HepG2 (cell line): Measurements from ENCODE around the gene ARID1A. TPM values are rescaled to one million over a fixed set of nuclear protein-coding genes. Genes with fewer than 3 reads are reported as not detected.

Source experiments
- ATRX ChIP-seq: sonication (generic); formaldehyde crosslinking; IDR thresholded peaks from 2 replicates; pipeline ENCODE4 v1.4.0; 2020; ENCODE audit warnings: missing genetic modification reagents, borderline replicate concordance
- FOXP1 ChIP-seq, 2 experiments: fragments of 450-650 bp in 1 of 2; IDR thresholded peaks; 2 replicates each; pipeline ENCODE4 v1.6.1; 2017 to 2018; ENCODE audit warnings: antibody characterized with exemption in 1 of 2
- HCFC1 ChIP-seq: fragments of 150-350 bp; IDR thresholded peaks from 2 replicates; pipeline ENCODE4 v1.6.1; 2014; ENCODE audit warnings: low read depth, low read length
- HMGA1 ChIP-seq: sonication (generic); formaldehyde crosslinking; conservative IDR thresholded peaks from 2 replicates; pipeline ENCODE4 v1.4.0; 2020; ENCODE audit warnings: missing genetic modification reagents
- HNF4G ChIP-seq, 2 experiments: sonication (generic) in 1 of 2; formaldehyde crosslinking in 1 of 2; IDR thresholded peaks; 2 replicates each; pipeline versions ENCODE4 v1.4.0 to v1.6.1; 2011 to 2020; ENCODE audit warnings: borderline replicate concordance in 2 of 2, low read depth in 2 of 2, mild to moderate bottlenecking in 2 of 2, low read length in 1 of 2, missing genetic modification reagents in 1 of 2, moderate library complexity in 1 of 2
- MEIS1 ChIP-seq: sonication (generic); formaldehyde crosslinking; IDR thresholded peaks from 2 replicates; pipeline ENCODE4 v1.9.0; 2021; ENCODE audit warnings: mild to moderate bottlenecking, missing genetic modification reagents, moderate library complexity, borderline replicate concordance
- NFATC3 ChIP-seq: sonication (generic); formaldehyde crosslinking; IDR thresholded peaks from 2 replicates; pipeline ENCODE4 v1.5.1; 2020; ENCODE audit warnings: mild to moderate bottlenecking, missing genetic modification reagents
- RNF219 ChIP-seq: sonication (generic); formaldehyde crosslinking; IDR thresholded peaks from 2 replicates; pipeline ENCODE4 v1.5.0; 2020; ENCODE audit warnings: mild to moderate bottlenecking, missing genetic modification reagents
- SMAD9 ChIP-seq: sonication (generic); formaldehyde crosslinking; IDR thresholded peaks from 2 replicates; pipeline ENCODE4 v1.5.1; 2020; ENCODE audit warnings: mild to moderate bottlenecking, missing genetic modification reagents
- SMC3 ChIP-seq: IDR thresholded peaks from 2 replicates; pipeline ENCODE4 v1.6.1; 2011; ENCODE audit warnings: low read length, improper control_type of control experiment
- TCF12 ChIP-seq, 2 experiments: fragments of 450-650 bp in 1 of 2; sonication (generic) in 1 of 2; formaldehyde crosslinking in 1 of 2; IDR thresholded peaks; 2 replicates each; pipeline versions ENCODE4 v1.6.1 to v1.8.0; 2017 to 2022; ENCODE audit warnings: antibody characterized with exemption in 1 of 2, mild to moderate bottlenecking in 1 of 2, missing genetic modification reagents in 1 of 2, moderate library complexity in 1 of 2
- TRIM24 ChIP-seq: sonication (generic); formaldehyde crosslinking; IDR thresholded peaks from 2 replicates; pipeline ENCODE4 v1.8.0; 2022; ENCODE audit warnings: mild to moderate bottlenecking, missing genetic modification reagents
- ZNF20 ChIP-seq: sonication (generic); formaldehyde crosslinking; IDR thresholded peaks from 2 replicates; pipeline ENCODE4 v1.4.0; 2020; ENCODE audit warnings: mild to moderate bottlenecking, moderate library complexity, missing genetic modification reagents
- ZNF33A ChIP-seq: sonication (generic); formaldehyde crosslinking; IDR thresholded peaks from 2 replicates; pipeline ENCODE4 v1.5.1; 2020; ENCODE audit warnings: missing genetic modification reagents, mild to moderate bottlenecking, moderate library complexity, borderline replicate concordance
- ZNF496 ChIP-seq: sonication (generic); formaldehyde crosslinking; IDR thresholded peaks from 2 replicates; pipeline ENCODE4 v1.8.1; 2023; ENCODE audit warnings: mild to moderate bottlenecking, moderate library complexity, missing genetic modification reagents; ENCODE audit not compliant: insufficient replicate concordance
- ZSCAN9 ChIP-seq: IDR thresholded peaks from 2 replicates; pipeline ENCODE4 v1.6.1; 2016; ENCODE audit warnings: borderline replicate concordance
- polyA plus RNA-seq, 8 experiments: library from polyadenylated mRNA; depleted of rRNA in 3 of 8; stranded (reverse) in 7 of 8; unstranded in 1 of 8; fragments of >200 nt; fragmentation: Illumina TruSeq in 4 of 8; extraction: Trizol in 4 of 8; gene quantifications; 2 replicates each; pipeline versions ENCODE4 v1.2.1 to v1.2.3, GENCODE V29; 2011 to 2016; ENCODE audit warnings: low read depth in 4 of 8, missing spikeins in 1 of 8, mixed read lengths in 1 of 8; ENCODE audit not compliant: insufficient read depth in 1 of 8
- total RNA-seq, 5 experiments: library from RNA; depleted of rRNA; stranded (reverse); fragments of >200 nt; fragmentation: Illumina TruSeq; extraction: Trizol; gene quantifications; 2 replicates each; pipeline ENCODE4 v1.2.3, GENCODE V29; 2016; ENCODE audit warnings: low read depth in 1 of 5
- TF ChIP-seq, protein P1 (sequence below): sonication (generic); formaldehyde crosslinking; IDR thresholded peaks from 2 replicates; pipeline ENCODE4 v1.9.0; 2021; ENCODE audit warnings: missing genetic modification reagents, borderline replicate concordance
- TF ChIP-seq, protein P2 (sequence below): conservative IDR thresholded peaks from 2 replicates; pipeline ENCODE4 v1.6.1; 2018; ENCODE audit warnings: missing genetic modification reagents
- TF ChIP-seq, protein P3 (sequence below): sonication (generic); formaldehyde crosslinking; IDR thresholded peaks from 2 replicates; pipeline ENCODE4 v1.8.0; 2022; ENCODE audit warnings: missing genetic modification reagents, mild to moderate bottlenecking, borderline replicate concordance

Gene ARID1A
- total and polyA plus RNA-seq, 2 of the 13 experiments (the other 11 are each of a cell fraction or from before 2014, with no cell fraction given) = 11.9 to 15.9 TPM

- TF ChIP-seq, protein P1, sequence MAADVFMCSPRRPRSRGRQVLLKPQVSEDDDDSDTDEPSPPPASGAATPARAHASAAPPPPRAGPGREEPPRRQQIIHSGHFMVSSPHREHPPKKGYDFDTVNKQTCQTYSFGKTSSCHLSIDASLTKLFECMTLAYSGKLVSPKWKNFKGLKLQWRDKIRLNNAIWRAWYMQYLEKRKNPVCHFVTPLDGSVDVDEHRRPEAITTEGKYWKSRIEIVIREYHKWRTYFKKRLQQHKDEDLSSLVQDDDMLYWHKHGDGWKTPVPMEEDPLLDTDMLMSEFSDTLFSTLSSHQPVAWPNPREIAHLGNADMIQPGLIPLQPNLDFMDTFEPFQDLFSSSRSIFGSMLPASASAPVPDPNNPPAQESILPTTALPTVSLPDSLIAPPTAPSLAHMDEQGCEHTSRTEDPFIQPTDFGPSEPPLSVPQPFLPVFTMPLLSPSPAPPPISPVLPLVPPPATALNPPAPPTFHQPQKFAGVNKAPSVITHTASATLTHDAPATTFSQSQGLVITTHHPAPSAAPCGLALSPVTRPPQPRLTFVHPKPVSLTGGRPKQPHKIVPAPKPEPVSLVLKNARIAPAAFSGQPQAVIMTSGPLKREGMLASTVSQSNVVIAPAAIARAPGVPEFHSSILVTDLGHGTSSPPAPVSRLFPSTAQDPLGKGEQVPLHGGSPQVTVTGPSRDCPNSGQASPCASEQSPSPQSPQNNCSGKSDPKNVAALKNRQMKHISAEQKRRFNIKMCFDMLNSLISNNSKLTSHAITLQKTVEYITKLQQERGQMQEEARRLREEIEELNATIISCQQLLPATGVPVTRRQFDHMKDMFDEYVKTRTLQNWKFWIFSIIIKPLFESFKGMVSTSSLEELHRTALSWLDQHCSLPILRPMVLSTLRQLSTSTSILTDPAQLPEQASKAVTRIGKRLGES = no peak
- TF ChIP-seq SMAD9 (CRISPR knock-in tag) = no peak
- no peak for TF ChIP-seq HCFC1
- TF ChIP-seq ATRX (CRISPR knock-in tag) = no peak
- no peak for TF ChIP-seq NFATC3 (CRISPR knock-in tag)
- TF ChIP-seq ZNF496 (CRISPR knock-in tag) = no peak
- TF ChIP-seq, protein P2, sequence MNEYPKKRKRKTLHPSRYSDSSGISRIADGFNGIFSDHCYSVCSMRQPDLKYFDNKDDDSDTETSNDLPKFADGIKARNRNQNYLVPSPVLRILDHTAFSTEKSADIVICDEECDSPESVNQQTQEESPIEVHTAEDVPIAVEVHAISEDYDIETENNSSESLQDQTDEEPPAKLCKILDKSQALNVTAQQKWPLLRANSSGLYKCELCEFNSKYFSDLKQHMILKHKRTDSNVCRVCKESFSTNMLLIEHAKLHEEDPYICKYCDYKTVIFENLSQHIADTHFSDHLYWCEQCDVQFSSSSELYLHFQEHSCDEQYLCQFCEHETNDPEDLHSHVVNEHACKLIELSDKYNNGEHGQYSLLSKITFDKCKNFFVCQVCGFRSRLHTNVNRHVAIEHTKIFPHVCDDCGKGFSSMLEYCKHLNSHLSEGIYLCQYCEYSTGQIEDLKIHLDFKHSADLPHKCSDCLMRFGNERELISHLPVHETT (CRISPR knock-in tag) = no peak
- TF ChIP-seq SMC3 = no peak; the same call in 1 of the 2 replicates
- TF ChIP-seq FOXP1 (IDR thresholded peaks at IDR 0.05) = no peak
- TF ChIP-seq FOXP1 (CRISPR knock-in tag; IDR thresholded peaks at IDR 0.05) = no peak
- 0 out of 2 replicates have a peak, but pooled peaks have one; percentile 43 for TF ChIP-seq ZSCAN9 (CRISPR knock-in tag)
- TF ChIP-seq, protein P3, sequence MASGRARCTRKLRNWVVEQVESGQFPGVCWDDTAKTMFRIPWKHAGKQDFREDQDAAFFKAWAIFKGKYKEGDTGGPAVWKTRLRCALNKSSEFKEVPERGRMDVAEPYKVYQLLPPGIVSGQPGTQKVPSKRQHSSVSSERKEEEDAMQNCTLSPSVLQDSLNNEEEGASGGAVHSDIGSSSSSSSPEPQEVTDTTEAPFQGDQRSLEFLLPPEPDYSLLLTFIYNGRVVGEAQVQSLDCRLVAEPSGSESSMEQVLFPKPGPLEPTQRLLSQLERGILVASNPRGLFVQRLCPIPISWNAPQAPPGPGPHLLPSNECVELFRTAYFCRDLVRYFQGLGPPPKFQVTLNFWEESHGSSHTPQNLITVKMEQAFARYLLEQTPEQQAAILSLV = 0 out of 2 replicates have a peak, but pooled peaks have one; percentile 25
- TF ChIP-seq RNF219 = no peak
- no peak for TF ChIP-seq ZNF33A (CRISPR knock-in tag)
- no peak for TF ChIP-seq TCF12 (IDR thresholded peaks at IDR 0.05)
- TF ChIP-seq TCF12 (CRISPR knock-in tag; IDR thresholded peaks at IDR 0.05) = 0 out of 2 replicates have a peak, but pooled peaks have one; percentile 26
- no peak for TF ChIP-seq HMGA1 (CRISPR knock-in tag)
- TF ChIP-seq HNF4G (IDR thresholded peaks at IDR 0.05; ENCODE audit: borderline replicate concordance, low read depth, low read length) = peak; percentile 44; the same call in 1 of the 2 replicates
- no peak for TF ChIP-seq HNF4G (CRISPR knock-in tag; IDR thresholded peaks at IDR 0.05; ENCODE audit: borderline replicate concordance, low read depth)
- no peak for TF ChIP-seq TRIM24 (CRISPR knock-in tag)
- TF ChIP-seq ZNF20 = no peak
- no peak for TF ChIP-seq MEIS1 (CRISPR knock-in tag)
These were observed 3.5 kb upstream of the ARID1A start (continued) for GRCh38 chr1:26692211-26692792.
